BE2C (cell line): ENCODE data around the gene CSTB.

ENCODE experiments used
- DNase-seq: peaks from one replicate; pipeline ENCODE4 v3.0.0-alpha.2; 2020
- H3K27me3 ChIP-seq: fragments of 250-450 bp; sonication (Bioruptor Pico); 2 replicates; pipeline ENCODE4 v1.5.1; 2020; ENCODE audit warnings: mild to moderate bottlenecking
- H3K36me3 ChIP-seq: fragments of 250-450 bp; sonication (Bioruptor Pico); 2 replicates; pipeline ENCODE4 v1.5.1; 2020; ENCODE audit warnings: mild to moderate bottlenecking
- H3K4me1 ChIP-seq: fragments of 250-450 bp; sonication (Bioruptor Pico); 2 replicates; pipeline ENCODE4 v1.5.1; 2020
- H3K4me3 ChIP-seq: 2 replicates; pipeline ENCODE4 v1.5.1; 2011; ENCODE audit warnings: low read depth, low read length
- H3K9me3 ChIP-seq: fragments of 250-450 bp; sonication (Bioruptor Pico); 2 replicates; pipeline ENCODE4 v1.5.1; 2020
- CTCF ChIP-seq: IDR thresholded peaks from 2 replicates; pipeline ENCODE4 v1.5.1; 2012; ENCODE audit warnings: mild to moderate bottlenecking, low read depth, low read length

Gene CSTB

GRCh38 chr21:43768868-43769167 is 7.3 kb downstream of the CSTB start:
- no peak for TF ChIP-seq CTCF
- Histone ChIP-seq H3K27me3 (no peaks in the 10 kb centered on the region), H3K36me3 (peaks cover 11% of the 10 kb centered on the region), H3K4me3 (no peak overlapping the region), H3K4me1 (peaks cover 9% of the 10 kb centered on the region), H3K9me3 (no peaks in the 10 kb centered on the region)
- DNase-seq, result no peak

DNA sequence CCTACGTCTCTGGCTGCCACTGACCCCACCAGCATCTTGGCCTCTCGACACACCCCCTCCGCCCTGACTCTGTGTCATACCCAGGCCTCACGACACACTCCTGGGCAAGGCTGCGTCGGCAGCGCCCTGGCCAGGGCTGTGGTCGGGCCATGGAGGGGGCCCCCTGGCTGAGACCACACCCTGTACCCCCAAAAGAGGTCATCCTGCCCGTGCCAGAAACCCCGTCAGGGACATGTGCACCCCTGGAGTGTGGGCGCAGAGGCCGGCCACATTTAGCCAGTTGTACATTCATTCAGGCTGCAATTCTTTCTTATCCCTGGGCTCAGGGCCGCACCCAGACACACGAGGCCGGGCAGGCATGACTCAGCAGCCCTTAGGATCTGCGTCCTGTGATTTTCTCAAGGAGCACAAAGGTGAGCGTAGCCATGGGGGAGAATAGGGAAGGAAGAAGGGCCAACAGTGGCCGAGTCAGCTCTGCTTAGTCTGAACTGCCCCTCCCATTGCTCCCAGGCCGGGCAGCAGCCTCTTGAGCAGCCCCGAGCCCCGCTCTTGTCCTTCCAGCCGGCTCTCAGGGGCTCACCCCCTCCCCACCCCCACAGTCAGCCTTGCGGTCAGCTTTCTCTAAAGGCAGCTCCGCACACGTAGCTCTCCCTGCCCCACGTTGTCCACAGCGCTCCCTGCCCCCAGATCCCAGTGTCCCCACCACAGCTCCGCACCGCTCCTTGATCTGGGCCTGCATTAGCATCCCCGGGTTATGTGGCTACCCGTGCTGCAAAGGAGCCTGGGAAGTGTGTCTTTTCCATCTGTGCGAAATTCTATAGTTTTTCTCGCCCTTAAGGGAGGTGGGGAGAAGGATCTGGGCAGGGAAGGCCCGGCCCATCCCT is 7.9 kb downstream of the CSTB start:
- H3K9me3 ChIP-seq, result no peaks in the 10 kb centered on the region
- no peak for TF ChIP-seq CTCF
- DNase-seq, result no peak
- H3K4me1 ChIP-seq, result peaks cover 9% of the 10 kb centered on the region
- H3K27me3 ChIP-seq, result no peaks in the 10 kb centered on the region
- H3K36me3 ChIP-seq, result peaks cover 5% of the 10 kb centered on the region
- H3K4me3 ChIP-seq, result no peak overlapping the region

- Histone ChIP-seq H3K9me3 (no peaks in the 10 kb centered on the region), H3K27me3 (no peaks in the 10 kb centered on the region), H3K4me3 (no peak overlapping the region), H3K36me3 (no peaks in the 10 kb centered on the region; the same call in 1 of the 2 replicates), H3K4me1 (peaks cover 9% of the 10 kb centered on the region)
- TF ChIP-seq CTCF, result no peak
- DNase-seq, result no peak
These were observed 8.6 kb downstream of the CSTB start for GRCh38 chr21:43767498-43767983.

GRCh38 chr21:43766734-43767497 is 9.2 kb downstream of the CSTB start:
- no peak for TF ChIP-seq CTCF

DNA sequence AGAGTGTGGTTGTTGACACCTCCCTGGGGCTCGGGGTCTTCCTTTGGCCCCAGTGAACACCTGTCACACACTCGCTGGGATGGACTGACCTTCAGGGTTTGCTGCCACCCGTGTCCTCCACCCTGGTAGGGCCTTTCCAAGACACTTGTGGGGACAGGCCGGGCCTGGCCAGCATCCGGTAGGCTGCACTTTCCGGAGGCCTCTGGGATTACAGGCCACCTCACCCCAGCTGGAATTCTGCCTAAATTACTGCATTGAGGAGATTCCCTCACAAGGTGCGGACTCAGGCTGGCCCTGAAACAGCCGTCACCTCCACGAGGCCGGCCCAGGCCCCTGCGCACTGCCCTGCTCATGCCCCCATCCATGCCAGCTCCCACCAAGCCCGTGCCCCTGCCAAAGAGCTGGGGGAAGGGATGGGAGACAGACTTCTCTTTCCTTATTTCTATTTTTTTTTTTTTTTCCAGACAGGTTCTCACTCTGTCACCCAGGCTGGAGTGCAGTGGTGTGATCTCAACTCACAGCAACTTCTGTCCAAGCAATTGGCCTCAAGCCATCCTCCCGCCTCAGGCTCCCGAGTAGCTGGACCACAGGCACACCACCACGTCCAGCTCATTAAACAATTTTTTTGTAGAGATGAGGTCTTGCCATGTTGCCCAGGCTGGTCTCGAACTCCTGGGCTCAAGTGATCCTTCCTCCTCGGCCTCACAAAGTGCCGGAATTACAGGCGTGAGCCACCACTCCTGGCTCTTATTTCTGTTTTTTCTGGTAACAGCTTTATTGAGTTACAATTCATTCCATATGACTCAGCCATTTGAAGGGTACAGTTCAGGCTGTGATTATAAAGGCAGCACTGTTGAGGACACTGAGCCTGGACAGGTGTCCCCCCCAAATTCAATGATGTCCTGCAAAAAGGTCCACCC is 11.3 kb downstream of the CSTB start:
- no peak for DNase-seq
- Histone ChIP-seq H3K36me3 (peaks cover 3% of the 10 kb centered on the region; the same call in 1 of the 2 replicates), H3K4me3 (no peak overlapping the region), H3K9me3 (no peaks in the 10 kb centered on the region), H3K27me3 (no peaks in the 10 kb centered on the region), H3K4me1 (peaks cover 9% of the 10 kb centered on the region)
- TF ChIP-seq CTCF, result no peak

More at GRCh38 chr21:43766734-43767497, 9.2 kb downstream of the CSTB start:
- H3K4me1 ChIP-seq, result peaks cover 9% of the 10 kb centered on the region
- no peak overlapping the region for H3K4me3 ChIP-seq
- H3K9me3 ChIP-seq, result no peaks in the 10 kb centered on the region
- H3K27me3 ChIP-seq, result no peaks in the 10 kb centered on the region
- peaks cover 1% of the 10 kb centered on the region; the same call in 1 of the 2 replicates for H3K36me3 ChIP-seq
- no peak for DNase-seq
